Calu3 (cell line): Measurements from ENCODE around the gene CLCN1. TPM values are rescaled to one million over a fixed set of nuclear protein-coding genes. Genes with fewer than 3 reads are reported as not detected.
"Not testable (repeated sequence)": the region's sequence is repeated elsewhere in the genome, so short reads cannot be mapped to it uniquely, and the experiment has no call there.

Experiments
- BruUV-seq: library from RNA; stranded (reverse); fragments of 400-500 nt; replicated peaks from 2 replicates; lab custom pipeline; 2021; lab: Mats Ljungman, UMichigan
- CTCF ChIA-PET: fragments of 300-600 bp; sonication (Branson Sonifier 250); formaldehyde crosslinking; loops from one replicate; lab custom pipeline; 2022; ENCODE audit warnings: antibody characterized with exemption; lab: Charles Lee
- DNase-seq: peaks from one replicate; pipeline ENCODE4 v3.0.0; 2022
- H3K27ac Mint-ChIP-seq: one replicate; pipeline ENCODE4 v1.8.0; 2022; ENCODE audit warnings: mixed read lengths; ENCODE audit not compliant: unreplicated experiment
- H3K27me3 Mint-ChIP-seq: one replicate; pipeline ENCODE4 v1.8.0; 2022; ENCODE audit warnings: mixed read lengths; ENCODE audit not compliant: unreplicated experiment
- H3K36me3 Mint-ChIP-seq: one replicate; pipeline ENCODE4 v1.8.0; 2022; ENCODE audit warnings: mild to moderate bottlenecking, moderate library complexity, mixed read lengths; ENCODE audit not compliant: insufficient read depth, unreplicated experiment
- H3K4me1 Mint-ChIP-seq: one replicate; pipeline ENCODE4 v1.8.0; 2022; ENCODE audit warnings: mild to moderate bottlenecking, low read depth, mixed read lengths; ENCODE audit not compliant: unreplicated experiment
- H3K4me3 Mint-ChIP-seq: one replicate; pipeline ENCODE4 v1.8.0; 2022; ENCODE audit warnings: mild to moderate bottlenecking, low read depth, moderate library complexity, mixed read lengths; ENCODE audit not compliant: unreplicated experiment
- H3K9me3 Mint-ChIP-seq: one replicate; pipeline ENCODE4 v1.8.0; 2022; ENCODE audit warnings: low read depth, mixed read lengths; ENCODE audit not compliant: unreplicated experiment
- CTCF ChIP-seq: fragments of 200-600 bp; IDR thresholded peaks from one replicate; pipeline ENCODE4 v1.8.0; 2022; ENCODE audit warnings: antibody characterized with exemption; ENCODE audit not compliant: unreplicated experiment
- intact Hi-C: fragments of 100-400 bp; cut with micrococcal nuclease; formaldehyde crosslinking; loops from one replicate; pipeline ENCODE4 v1.10.0; 2022; ENCODE audit not compliant: unreplicated experiment
- total RNA-seq: library from RNA; stranded (reverse); gene quantifications from 2 replicates; pipeline ENCODE4 v1.2.3, GENCODE V29; 2022

Gene CLCN1
- total RNA-seq, 1 experiment from 2014 or later: 0.61 TPM

- Mint-ChIP-seq H3K27me3 (no peaks in the 10 kb centered on the region), H3K9me3 (no peaks in the 10 kb centered on the region), H3K4me3 (no peak overlapping the region), H3K27ac (no peak overlapping the region), H3K36me3 (peaks cover 54% of the 10 kb centered on the region), H3K4me1 (no peaks in the 10 kb centered on the region)
- intact Hi-C loops: no loop called here
- TF ChIP-seq CTCF: no peak
- no TSS peak for BruUV-seq
- CTCF ChIA-PET: interaction anchor here (1.2 kb wide), 1 partner anchor 10 kb away, joined by 3 read pairs; no protein-coding TSS in a partner anchor
- no peak for DNase-seq
These were observed 75.8 kb downstream of the CLCN1 start for GRCh38 chr7:143391462-143392404.

GRCh38 chr7:143392427-143392826, 76.5 kb downstream of the CLCN1 start:
- BruUV-seq, H3K9me3 Mint-ChIP-seq, H3K27ac Mint-ChIP-seq, H3K27me3 Mint-ChIP-seq, DNase-seq, H3K4me1 Mint-ChIP-seq, H3K4me3 Mint-ChIP-seq, intact Hi-C loops: not testable (repeated sequence)
- CTCF ChIA-PET: interaction anchor here (0.6 to 1.2 kb wide), 3 partner anchors 9 to 16 kb away, joined by 3 to 5 read pairs (median 3); no protein-coding TSS in a partner anchor
- H3K36me3 Mint-ChIP-seq: peaks cover 57% of the 10 kb centered on the region

- Mint-ChIP-seq H3K4me1 (no peaks in the 10 kb centered on the region), H3K4me3 (no peak overlapping the region), H3K9me3 (no peaks in the 10 kb centered on the region), H3K27me3 (no peaks in the 10 kb centered on the region), H3K36me3 (peaks cover 60% of the 10 kb centered on the region), H3K27ac (no peak overlapping the region)
- DNase-seq: no peak
- no peak for TF ChIP-seq CTCF
- CTCF ChIA-PET: interaction anchor here (0.6 to 1.2 kb wide), 3 partner anchors 9 to 15 kb away, joined by 3 to 5 read pairs (median 3); no protein-coding TSS in a partner anchor
- BruUV-seq: no TSS peak
- intact Hi-C loops: no loop called here
These were observed 77.0 kb downstream of the CLCN1 start for GRCh38 chr7:143392875-143393266.

GRCh38 chr7:143393267-143394041, 77.5 kb downstream of the CLCN1 start:
- Mint-ChIP-seq H3K9me3 (no peaks in the 10 kb centered on the region), H3K4me1 (no peaks in the 10 kb centered on the region), H3K4me3 (no peak overlapping the region), H3K27me3 (no peaks in the 10 kb centered on the region), H3K36me3 (peaks cover 56% of the 10 kb centered on the region), H3K27ac (no peak overlapping the region)
- no peak for TF ChIP-seq CTCF
- CTCF ChIA-PET: interaction anchor here (1.1 to 1.2 kb wide), 2 partner anchors 8 to 13 kb away, joined by 3 to 5 read pairs; no protein-coding TSS in a partner anchor
- intact Hi-C loops: no loop called here
- no peak for DNase-seq
- no TSS peak for BruUV-seq
